HG02943 (cell line): ENCODE data around the gene SSNA1.

Experiments
- ATAC-seq: cut with Tn5 transposase; IDR thresholded peaks from one replicate; pipeline ENCODE4 v1.9.1; 2021; ENCODE audit warnings: mild to moderate bottlenecking, low read depth, moderate library complexity; ENCODE audit not compliant: unreplicated experiment

Gene SSNA1

DNA sequence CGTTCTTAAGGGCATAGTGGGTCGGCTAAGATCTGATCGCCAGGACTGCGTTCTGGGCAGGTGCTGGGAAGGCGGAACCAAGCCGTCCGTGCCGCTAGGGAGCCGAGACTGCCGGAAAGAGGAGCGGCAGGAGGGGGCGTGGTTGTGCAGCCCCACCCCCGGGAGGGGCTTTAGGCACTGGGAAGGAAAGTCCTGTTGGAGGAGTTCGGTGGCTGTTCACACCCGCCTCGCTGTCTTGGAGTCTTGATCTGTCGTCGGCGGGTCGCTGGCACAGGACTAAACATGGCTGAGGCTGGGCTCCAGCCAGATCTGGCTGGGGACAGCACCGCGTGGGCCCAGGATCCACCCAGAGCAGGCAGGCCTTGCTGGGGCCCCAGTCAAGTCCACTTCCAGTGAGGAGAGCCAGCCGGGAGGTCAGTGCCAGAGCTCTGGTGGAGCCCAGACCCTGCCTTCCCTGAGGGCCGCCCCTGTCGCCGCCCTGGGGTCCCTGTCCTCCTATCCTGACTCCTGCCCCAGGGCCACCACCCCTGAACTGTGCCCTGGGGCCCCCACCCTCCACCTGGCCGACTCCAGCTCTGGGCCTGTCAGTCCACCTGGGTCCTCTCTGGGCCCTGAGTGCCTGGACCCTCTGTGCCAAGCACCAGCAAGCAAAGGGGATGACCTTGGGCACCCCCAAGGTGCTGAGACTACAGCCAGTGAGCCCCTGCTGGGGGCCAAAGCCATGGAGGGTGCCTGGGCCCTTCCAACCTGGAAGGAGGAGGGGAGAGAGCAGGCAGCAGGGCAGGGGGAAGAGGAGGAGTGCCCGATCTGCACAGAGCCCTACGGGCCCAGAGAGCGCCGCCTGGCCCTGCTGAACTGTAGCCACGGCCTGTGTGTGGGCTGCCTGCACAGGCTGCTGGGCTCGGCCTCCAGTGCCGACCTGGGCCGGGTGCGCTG is 29.1 kb downstream of the SSNA1 start:
- no peak for ATAC-seq

DNA sequence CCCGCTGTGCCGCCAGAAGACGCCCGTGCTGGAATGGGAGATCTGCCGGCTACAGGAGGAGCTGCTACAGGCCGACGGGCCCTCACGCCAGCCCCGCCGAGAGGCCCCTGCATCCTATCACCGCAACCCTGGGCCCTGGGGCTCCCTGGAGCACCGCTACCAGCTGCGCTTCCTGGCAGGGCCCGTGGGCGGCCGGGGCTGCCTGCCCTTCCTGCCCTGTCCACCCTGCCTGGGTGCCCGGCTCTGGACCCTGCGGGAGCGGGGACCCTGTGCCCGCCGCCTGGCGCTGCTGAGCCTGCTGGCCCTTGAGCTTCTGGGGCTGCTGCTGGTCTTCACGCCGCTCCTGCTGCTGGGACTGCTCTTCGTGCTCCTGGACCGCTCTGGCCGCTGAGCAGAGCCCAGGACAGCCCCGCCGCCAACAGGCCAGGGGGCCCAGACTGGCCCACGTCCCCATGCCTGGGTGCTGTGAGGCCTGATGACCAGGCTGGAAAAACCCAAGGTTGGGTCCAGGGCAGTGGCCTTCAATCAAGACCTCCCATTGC is 29.8 kb downstream of the SSNA1 start:
- no peak for ATAC-seq

DNA sequence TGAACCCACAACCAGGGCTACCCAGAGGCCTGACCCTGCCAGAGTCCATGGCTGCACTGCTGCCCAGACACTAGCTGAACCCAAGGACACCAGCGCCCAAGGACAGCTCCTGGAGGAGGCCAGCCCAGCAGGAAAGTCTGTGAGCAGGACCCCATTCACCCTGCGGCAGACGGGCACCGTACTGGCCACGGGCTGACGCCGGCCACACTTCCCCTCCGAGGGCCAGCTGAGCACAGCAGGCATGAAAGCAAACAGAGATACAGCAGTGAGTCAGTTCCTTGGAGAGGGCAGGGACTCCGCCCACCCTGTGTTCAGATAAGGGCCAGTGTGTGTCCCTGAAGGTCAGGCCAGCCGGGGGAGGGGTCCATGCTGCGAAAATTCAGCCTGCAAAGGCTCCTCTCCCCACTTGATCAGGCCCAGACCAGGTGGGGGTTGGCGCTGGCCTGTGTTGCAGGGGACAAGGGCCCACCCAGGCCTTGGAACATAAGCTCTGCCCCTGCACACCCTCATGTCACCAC is 30.3 kb downstream of the SSNA1 start:
- no peak for ATAC-seq

DNA sequence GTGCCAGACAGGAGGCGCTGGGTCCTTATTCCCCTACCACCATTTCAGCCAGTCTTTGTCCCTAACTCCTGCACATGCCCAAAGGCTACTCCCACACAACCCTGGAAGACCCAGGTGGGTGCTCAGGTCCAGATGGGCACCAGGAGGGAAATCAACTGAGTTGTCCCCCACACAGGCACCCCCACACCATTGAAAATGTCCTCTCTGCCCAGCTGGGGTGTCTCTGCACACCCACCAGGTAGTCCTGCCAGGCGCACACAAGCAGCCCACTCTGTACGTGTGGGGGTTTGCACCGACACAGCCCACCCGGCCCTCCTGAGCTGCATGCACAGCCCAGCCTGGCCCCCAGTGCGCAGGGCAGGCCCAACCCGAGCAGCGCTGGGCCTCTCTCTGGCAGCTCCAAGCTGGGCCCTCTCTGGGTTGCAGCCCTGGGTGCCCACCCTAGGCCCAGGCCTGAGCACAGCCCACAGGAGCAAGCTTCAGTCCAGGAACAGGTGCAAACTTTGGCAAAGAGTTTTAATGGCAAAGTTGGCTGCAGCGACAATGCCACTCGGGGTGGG is 31.4 kb downstream of the SSNA1 start:
- no peak for ATAC-seq

DNA sequence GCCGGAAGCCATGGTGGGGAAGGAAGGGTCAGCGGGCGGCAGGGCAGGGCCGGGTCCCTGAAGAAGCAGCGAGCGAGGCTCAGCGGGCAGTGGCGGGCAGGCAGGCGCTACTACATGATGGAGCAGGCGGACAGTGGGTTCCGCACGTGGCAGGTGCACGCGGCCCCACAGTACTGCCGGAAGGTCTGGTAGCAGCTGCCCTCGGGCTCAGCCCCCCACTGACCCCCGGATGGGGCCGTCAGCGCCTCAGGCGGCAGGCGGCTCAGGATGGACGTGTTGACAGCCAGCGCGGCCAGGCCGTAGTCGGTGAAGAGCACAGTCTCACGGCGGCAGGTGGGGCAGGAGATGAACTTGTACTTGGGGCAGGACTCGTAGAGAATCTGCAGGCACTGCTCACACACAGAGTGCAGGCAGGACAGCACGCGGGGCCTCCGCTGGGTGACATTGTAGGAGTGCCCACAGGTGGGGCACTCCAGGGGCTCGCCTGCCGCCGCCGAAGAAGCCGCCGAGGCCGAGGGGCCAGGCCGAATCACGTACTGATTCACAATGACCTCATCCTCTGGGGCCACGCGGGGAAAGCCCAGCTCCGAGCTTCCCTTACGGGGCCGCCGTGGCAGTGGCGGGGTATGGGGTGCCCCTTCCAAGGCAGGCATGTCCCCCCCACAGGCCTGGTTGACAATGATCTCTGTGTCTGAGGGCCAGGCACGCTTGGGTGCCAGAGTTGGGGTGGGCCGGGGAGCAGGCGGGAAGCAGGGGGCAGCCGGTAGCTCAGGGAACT is 32.0 kb downstream of the SSNA1 start:
- no peak for ATAC-seq

DNA sequence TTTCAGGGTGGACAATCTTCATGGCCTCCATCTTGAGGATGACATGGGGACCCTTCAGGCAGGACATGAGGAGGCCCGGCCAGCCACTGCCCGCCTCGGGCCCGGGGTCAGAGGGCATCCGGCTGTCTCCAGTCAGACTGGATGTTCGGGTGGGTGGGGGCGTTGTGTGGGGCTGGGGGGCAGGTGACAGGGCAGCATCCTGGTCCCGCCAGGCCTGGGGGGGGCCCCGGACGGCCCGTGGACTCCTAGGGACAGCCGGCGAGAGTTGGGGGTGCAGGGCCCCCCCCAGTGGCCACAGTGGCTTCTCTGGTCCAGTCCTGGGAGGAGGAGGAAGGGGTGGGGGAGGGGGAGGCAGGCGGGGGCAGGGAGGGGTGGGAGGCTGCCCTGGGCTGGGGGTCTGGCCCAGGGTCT is 32.6 kb downstream of the SSNA1 start:
- no peak for ATAC-seq

DNA sequence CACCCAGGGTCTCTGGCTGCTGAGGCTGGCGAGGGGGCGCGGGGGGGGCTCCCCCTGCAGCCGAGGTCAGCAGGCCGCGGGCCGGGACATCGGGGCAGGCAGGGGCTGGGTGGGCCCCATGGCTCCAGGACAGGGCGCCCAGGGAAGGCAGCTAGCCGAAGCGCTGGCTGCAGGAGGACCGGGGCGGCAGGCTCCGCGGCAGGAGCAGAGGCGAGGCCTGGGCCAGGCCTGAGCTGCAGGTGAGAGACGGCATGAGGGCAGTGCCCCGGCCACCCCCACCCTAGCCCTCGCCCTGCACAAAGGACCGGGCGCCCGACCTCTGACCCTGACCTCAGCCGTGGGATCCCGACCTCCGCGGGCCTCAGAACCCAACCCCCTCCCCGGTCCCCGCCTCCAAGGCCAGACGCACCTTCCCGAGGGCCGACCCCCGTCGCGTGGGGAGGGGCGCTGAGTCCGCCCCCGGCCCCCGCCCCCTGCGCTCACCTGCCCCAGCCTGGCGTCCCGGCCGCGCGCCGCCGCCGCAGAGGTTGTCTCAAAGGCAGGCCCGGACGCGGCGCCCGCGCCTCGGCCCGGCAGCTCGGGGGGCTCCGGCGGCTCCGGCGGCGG is 33.1 kb downstream of the SSNA1 start:
- no peak for ATAC-seq

DNA sequence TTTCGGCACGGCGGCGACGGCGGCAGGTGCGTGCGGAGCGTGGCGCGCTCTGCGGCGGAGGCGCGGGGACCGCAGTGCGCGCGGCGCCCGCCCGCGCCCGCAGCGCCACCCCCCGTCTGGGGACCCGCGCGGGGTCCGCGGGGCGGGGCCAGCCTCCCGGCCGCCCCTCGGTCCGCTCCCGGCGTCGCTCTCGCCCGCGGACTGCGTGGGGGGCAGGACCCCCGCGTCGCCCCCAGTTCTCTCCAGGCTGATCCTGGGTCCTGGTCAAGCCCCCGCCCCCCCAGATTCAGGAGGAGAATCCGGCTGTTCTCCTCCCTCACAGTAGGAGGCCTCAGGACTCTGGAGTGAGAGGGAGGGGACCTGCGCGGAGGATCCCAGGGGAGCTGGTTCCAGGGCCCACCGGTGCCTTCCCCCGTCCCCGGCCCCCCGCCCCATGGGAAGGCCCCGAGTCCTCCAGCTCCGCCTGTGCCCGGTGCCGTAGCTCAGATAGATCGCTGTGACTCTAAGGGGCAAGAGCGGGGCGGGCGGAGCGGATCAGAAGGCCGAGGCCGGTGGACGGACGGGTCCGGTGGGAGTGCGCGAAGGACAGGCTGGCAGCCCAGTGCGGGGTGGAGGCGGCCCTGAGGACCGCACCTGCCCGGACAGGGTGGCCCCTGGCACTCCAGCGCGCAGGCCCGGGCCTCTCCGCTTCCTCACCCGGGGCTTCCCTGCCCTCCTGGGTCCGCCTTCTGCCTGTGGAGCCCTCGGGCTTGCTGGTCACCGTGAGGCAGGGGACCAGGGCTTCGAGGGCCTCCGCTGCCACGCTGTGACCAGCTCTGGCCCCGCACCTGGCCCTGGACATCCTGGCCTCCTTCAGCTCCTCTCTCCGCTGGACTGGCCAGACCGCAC is 34.0 kb downstream of the SSNA1 start, which contains the start of gene RNF208:
TSS of gene RNF208 (minus strand) at position 51 of the 888 bp plus-strand sequence. CDS start 1,028 bp downstream, outside the sequence.
- peak; percentile 2 for ATAC-seq

DNA sequence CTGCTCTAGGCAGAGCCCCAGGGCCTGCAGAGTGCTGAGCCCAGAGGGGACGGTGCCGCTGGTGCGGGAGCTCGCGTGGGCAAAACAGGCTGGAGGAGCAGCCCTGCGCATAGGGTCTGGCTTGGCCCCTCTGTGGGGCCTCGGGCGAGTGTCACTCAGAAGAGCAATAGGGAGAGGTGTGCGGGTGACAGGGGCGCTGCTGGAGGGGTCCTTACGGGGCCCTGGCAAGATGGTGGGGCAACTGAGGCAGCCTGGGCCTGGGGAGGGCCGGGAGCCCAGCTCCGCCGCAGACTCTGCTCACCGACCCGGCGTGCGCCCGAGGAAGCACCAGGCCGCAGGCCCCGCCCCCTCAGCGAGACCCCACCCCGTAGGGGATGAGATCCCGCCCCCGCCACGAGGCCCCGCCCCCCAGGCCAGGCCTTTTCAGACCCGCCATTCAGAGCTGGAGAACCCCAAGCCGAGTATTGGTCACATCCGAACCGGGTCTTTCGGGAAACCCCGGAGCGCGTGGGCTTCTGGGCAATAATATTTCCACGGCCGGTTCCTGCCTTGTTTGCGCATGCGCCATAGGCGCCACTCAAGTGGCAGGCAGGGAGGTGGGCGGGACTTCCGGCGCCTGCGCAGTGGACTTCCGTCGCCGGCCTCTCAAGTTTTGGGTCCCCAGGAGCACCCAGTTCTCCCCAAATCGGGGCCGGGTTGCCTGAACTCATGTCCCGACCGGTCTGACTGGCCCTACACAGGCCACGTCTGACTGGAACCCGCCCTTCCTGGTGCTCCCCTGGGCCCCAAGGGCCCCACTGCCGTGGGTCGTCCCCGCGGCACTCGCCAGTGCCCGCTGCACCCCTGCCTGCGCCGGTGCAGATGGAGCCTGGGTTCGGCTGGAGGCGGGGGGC is 34.8 kb downstream of the SSNA1 start:
- ATAC-seq = peak; percentile 57

DNA sequence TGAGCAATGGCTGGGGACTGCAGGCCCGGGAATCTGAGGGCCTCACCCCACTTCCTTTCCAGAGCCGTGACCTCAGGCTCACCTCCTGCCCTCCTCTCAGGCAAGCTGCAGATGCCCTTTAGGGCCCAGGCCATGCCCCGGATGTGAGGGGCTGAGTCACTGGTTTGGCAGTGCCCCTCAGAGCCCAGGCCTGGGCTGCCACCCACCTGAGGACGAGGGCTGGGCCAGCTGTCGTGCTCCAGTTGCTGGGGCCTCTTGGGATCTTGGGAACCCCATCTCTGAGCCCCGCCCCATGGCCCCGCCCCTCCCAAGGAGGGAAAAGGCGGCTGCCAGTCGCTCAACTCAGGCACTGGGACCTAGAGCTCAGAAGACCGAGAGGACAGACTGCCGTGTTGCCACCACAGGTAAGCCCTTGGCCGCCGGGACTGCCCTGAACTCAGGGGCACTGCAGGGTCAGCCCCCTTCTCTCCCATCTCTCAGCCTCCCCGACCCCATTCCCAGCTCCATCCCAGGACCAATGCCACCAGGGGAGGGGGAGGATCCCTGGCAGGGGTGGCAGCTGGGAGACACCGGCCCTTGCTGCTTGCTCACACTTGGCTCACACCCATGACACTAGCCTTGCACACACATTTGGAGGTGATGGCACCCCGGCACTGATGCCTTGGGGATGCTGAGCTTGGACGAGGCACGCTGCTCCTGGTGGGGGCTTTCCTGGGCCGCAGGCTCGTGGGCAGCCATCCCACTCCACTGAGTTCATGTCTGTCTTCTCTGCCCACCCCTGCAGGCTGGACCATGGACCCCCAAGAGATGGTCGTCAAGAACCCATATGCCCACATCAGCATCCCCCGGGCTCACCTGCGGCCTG is 36.6 kb downstream of the SSNA1 start, which contains the start of gene CYSRT1:
TSS of gene CYSRT1 (plus strand) at position 345 of the 865 bp plus-strand sequence. CDS start at position 793, 448 bp downstream.
- no peak for ATAC-seq

DNA sequence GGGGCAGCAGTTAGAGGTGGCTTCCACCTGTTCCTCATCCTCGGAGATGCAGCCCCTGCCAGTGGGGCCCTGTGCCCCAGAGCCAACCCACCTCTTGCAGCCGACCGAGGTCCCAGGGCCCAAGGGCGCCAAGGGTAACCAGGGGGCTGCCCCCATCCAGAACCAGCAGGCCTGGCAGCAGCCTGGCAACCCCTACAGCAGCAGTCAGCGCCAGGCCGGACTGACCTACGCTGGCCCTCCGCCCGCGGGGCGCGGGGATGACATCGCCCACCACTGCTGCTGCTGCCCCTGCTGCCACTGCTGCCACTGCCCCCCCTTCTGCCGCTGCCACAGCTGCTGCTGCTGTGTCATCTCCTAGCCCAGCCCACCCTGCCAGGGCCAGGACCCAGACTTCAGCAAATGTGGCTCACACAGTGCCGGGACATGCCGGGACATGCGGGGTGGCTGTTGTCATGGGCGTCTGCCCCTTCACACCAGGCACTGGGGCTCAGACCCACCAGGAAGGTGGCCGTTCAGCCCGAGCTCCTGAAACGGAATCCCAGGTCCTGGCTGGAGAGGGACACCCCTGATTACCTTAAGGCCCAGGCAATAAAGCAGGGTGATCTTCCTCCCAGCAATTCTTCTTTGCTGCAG is 37.3 kb downstream of the SSNA1 start:
- ATAC-seq = no peak

DNA sequence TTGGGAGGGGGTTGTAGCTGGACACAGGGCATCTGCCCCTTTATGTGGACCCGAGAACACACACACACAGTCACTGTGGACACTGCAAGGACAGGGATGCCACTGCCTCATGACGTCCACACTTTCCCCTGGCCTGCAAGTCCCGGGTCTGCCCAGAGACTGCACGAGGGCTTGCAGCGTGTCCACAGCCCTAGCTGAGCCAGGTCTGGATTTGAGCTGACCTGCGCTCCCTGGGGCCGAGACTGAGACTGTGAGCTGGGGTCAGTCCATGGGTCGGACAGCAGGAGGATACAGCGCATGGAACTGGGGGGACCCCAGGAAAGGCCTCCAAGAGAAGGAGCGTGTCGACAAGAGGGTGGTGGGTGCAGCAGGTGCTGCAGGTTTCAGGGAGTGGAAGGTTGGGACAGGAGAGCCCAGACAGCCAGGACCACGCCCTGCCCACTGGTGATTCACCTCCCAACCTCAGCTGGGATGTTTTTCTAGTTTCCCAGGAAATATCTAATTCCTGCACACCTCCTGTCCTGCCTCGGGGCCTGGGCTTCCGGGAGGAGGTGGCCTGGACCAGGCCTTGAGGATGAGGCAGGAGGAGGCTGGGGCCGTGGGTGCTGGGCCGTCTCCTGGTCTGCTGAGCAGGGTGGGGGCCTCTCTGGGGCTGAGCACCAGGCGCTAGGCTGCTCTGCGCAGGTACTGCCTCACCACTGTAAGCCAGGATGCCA is 38.0 kb downstream of the SSNA1 start:
- no peak for ATAC-seq

DNA sequence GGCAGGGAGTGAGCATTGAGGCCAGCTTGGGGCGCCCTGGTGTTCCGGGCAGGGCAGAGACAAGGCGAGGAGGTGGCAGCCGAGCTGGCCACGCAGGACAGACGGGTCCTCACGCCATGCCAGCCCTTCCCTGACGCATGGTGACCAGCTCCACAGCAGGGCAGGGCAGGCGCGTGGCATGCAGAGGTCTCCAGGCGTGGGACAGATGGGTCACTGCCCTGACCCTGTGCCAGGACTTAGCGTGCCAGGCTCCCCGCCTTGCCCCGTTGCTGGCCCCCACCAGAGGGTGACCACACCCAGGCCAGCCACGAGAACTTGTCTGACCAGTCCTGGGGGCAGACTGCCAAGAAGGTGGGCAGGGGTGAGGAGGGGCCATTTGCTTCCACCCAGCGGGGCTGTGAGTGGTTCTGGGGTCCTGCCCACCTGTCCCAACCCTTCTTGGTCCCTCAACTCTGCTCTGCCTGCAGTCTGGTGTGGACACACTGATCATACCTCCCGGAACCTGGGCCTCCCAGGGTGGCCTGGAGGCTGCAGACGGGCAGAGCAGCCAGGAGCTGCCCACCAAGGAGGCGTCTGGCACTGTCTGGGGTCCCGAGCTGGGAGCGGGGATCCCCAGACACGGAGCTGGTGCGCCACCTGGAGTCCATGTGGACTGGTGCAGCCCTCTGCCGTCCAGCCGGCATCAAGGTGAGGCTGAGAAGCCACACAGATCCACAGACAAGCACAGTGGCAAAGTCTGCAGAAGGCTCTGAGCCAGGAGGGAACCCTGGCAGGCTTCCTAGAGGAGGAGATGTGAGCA is 38.8 kb downstream of the SSNA1 start, which contains the start of gene RNF224:
TSS of gene RNF224 (plus strand) at position 449 of the 799 bp plus-strand sequence. CDS start 834 bp downstream, outside the sequence.
- ATAC-seq = no peak

DNA sequence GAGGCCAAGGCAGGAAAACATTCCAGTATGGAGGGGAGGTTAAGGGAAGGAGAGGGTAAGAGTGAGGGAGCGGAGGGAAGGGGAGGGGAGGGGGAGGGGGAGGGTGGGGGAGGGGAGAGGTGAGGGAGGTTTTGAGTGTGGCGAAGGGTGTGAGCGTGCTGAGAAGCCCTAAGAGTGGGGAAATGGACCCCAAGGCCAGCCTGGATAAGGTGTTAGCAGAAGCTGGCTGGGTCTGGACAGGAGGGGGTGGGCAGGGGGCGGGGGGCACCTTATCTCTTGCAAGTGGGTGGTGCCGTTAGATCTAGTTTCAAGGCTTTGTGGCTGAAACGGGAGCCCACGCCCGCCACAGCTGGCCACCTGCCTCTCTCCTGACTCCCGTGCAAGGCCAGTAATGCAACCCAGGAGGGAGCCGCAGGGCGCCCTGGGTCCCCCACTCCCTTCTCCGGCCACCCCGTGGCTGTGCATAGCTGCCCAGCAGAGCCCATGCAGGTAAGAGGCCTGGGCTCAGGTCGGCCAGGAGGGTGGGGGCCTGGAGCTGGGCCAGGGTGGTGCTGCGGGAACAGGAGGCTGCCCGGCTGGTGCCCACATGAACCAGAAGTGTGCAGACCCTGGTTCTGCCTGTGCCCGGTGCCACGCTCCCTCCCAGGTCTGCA is 39.5 kb downstream of the SSNA1 start:
- no peak for ATAC-seq
